22Rv1 (cell line): ENCODE data around the gene MRPS16.

ENCODE experiments used
- H3K27ac ChIP-seq: fragments of 450-650 bp; 2 replicates; pipeline ENCODE4 v1.5.1; 2017
- ZFX ChIP-seq: fragments of 450-650 bp; IDR thresholded peaks from 2 replicates; pipeline ENCODE4 v1.6.1; 2017; ENCODE audit warnings: antibody characterized with exemption, borderline replicate concordance
- TF ChIP-seq, protein P1 (sequence below): fragments of 450-650 bp; IDR thresholded peaks from 2 replicates; pipeline ENCODE4 v1.5.1; 2017; ENCODE audit warnings: mild to moderate bottlenecking

Gene MRPS16

DNA sequence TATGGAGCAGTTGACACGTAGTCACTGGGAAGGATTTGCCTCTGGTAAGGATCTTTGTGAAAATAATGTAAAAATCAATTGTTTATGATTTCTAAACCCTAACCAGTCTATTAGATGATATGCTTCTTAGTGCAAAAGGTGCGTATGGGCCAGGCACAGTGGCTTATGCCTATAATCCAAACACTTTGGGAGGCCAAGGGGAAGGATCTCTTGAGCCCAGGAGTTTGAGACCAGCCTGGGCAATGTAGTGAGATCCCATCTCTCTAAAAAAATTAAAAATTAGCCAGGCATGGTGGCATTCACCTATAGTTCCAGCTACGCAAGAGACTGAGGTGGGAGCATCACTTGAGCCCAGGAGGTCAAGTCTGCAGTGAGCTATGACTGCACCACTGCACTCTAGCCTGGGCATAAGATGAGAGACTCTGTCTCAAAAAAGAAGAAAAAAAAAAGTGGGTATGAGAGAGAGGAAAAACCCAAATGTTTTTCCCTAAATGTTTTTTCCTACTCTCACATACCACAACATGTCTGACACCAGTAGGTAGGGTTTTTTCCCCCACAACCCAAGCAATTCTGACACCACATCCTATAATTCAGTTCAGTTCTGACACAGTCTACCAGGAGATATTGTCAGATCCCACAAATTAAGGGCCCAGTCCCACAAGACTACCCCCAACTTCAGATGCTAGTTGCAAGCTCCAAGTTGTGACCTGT lies 41.9 kb downstream of the MRPS16 start:
- peak overlapping the region; percentile 64 for H3K27ac ChIP-seq
- TF ChIP-seq ZFX, result no peak
- TF ChIP-seq, protein P1, sequence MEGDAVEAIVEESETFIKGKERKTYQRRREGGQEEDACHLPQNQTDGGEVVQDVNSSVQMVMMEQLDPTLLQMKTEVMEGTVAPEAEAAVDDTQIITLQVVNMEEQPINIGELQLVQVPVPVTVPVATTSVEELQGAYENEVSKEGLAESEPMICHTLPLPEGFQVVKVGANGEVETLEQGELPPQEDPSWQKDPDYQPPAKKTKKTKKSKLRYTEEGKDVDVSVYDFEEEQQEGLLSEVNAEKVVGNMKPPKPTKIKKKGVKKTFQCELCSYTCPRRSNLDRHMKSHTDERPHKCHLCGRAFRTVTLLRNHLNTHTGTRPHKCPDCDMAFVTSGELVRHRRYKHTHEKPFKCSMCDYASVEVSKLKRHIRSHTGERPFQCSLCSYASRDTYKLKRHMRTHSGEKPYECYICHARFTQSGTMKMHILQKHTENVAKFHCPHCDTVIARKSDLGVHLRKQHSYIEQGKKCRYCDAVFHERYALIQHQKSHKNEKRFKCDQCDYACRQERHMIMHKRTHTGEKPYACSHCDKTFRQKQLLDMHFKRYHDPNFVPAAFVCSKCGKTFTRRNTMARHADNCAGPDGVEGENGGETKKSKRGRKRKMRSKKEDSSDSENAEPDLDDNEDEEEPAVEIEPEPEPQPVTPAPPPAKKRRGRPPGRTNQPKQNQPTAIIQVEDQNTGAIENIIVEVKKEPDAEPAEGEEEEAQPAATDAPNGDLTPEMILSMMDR, result no peak

DNA sequence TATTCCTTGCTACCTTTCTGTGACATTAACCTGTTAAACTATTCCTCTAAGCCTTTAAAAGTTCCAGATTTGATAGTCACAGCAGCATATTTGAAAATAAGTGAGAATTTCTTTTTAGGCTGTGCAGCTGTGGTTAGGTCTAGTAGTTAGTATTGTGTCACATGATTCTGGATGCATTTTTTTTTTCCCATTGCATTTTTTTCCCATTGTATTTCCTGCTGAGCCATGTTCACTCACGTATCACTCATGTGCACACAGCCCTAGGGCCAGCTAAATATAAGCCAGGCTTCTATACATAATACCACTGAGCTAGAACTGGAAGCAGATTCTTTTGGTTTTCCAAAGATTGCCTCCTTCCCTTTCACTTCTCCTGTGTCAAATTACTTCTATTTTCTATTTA lies 42.7 kb downstream of the MRPS16 start:
- peak overlapping the region; percentile 64 for H3K27ac ChIP-seq
- TF ChIP-seq, protein P1, result no peak
- no peak for TF ChIP-seq ZFX

DNA sequence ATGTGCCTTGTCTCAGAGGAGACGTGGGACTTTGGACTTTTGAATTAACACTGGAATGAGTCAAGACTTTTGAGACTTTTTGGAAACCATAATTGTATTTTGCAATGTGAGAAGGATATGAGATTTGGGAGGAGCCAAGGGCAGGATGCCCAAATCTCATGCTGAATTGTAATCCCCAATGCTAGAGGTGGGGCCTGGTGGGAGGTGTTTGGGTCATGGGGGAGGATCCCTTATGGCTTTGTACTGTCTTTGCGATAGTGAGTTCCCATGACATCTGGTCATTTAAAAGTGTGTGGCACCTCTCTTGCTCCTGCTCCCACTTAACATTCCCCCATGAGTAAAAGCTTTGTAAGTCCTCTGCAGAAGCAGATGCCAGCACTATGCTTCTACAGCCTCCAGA lies 44.6 kb downstream of the MRPS16 start:
- peak overlapping the region; percentile 64 for H3K27ac ChIP-seq

DNA sequence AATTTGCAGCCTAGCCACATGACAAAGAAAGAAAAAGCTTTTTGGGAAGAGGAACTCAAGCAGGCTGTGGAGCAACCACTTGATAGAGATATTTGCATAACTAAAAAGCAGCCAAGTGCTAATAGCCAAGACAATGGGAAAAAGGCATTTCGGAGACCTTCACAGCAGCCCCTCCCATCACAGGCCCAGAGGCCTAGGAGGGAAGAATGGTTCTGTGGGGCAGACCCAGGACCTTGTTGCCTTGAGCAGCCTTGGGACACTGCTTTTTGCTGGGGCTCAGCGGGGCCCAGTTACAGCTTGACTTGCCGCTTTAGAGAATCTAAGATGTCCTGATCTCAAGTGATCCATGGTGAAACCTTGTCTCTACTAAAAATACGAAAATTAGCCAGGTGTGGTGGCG lies 46.1 kb downstream of the MRPS16 start:
- no peak for TF ChIP-seq ZFX
- TF ChIP-seq, protein P1, result no peak
- H3K27ac ChIP-seq, result no peak overlapping the region

More for the DNA sequence above, 44.6 kb downstream of the MRPS16 start:
- TF ChIP-seq, protein P1, result no peak
- no peak for TF ChIP-seq ZFX

DNA sequence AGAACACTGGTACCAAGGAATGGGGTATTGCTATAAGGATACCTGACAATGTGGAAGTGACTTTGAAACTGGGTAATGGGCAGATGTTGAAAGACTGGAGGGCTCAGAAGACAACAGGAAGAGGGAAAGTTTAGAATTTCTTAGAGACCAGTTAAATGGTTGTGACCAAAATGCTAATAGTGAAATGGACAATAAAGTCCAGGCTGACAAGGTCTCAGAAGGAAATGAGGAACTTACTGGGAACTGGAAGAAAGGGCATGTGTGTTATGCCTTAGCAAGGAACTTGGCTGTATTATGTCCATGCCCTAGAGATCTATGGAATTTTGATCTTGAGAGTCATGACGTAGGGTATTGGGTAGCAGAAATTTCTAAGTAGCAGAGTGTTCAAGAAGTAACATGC lies 46.6 kb downstream of the MRPS16 start:
- TF ChIP-seq, protein P1, result no peak
- TF ChIP-seq ZFX, result no peak
- no peak overlapping the region for H3K27ac ChIP-seq

DNA sequence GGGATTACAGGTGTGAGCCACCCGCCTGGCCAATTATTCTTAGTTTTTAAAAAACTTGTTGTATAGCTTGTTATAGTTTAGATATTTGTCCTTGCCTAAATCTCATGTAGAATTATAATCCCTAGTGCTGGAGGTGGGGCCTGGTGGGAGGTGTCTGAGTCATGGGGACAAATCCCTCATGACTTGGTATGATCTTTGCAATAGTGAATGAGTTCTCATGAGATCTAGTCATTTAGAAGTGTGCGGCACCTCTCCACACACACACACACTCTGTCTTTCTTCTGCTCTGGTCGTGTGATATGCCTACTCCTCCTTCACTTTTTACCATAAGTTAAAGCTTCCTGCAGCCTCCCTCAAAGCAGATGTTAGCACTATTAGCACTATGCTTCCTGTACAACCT lies 47.4 kb downstream of the MRPS16 start:
- TF ChIP-seq, protein P1, result no peak
- TF ChIP-seq ZFX, result no peak
- H3K27ac ChIP-seq, result no peak overlapping the region
